Osteoblast (primary cell): ENCODE results near the gene RAD51B. TPM values are rescaled to one million over a fixed set of nuclear protein-coding genes. Genes with fewer than 3 reads are reported as not detected.

Experiments used
- DNase-seq: peaks from one replicate; pipeline ENCODE4 v3.0.0; 2011; ENCODE audit warnings: low spot score, mixed read lengths; ENCODE audit not compliant: insufficient read length; ENCODE audit errors: missing footprints
- H2AFZ ChIP-seq: 2 replicates; pipeline ENCODE4 v1.6.0; 2011; ENCODE audit warnings: mild to moderate bottlenecking, low read length
- H3K27ac ChIP-seq: 2 replicates; pipeline ENCODE4 v1.5.1; 2011; ENCODE audit warnings: mild to moderate bottlenecking, low read depth, low read length, moderate library complexity
- H3K27me3 ChIP-seq: 2 replicates; pipeline ENCODE4 v1.6.0; 2012; ENCODE audit warnings: mild to moderate bottlenecking, control low read depth, inconsistent platforms, low read length, moderate library complexity; ENCODE audit not compliant: insufficient read depth
- H3K36me3 ChIP-seq: 2 replicates; pipeline ENCODE4 v1.5.1; 2011; ENCODE audit warnings: mild to moderate bottlenecking, low read length, control low read depth, moderate library complexity; ENCODE audit not compliant: insufficient read depth
- H3K4me1 ChIP-seq: 2 replicates; pipeline ENCODE4 v1.5.1; 2011; ENCODE audit warnings: mild to moderate bottlenecking, low read length, control low read depth, moderate library complexity; ENCODE audit not compliant: insufficient read depth
- H3K4me2 ChIP-seq: 2 replicates; pipeline ENCODE4 v1.6.0; 2011; ENCODE audit warnings: mild to moderate bottlenecking, low read length; ENCODE audit not compliant: insufficient read depth
- H3K4me3 ChIP-seq: fragments of 200-600 bp; sonication (generic); 3 replicates; pipeline ENCODE4 v1.5.1; 2012; ENCODE audit warnings: mild to moderate bottlenecking, low read length, inconsistent platforms; ENCODE audit not compliant: insufficient read depth
- H3K79me2 ChIP-seq: 2 replicates; pipeline ENCODE4 v1.6.0; 2012; ENCODE audit warnings: mild to moderate bottlenecking, low read length, control low read depth, inconsistent platforms; ENCODE audit not compliant: insufficient read depth
- H3K9me3 ChIP-seq: 2 replicates; pipeline ENCODE4 v1.5.1; 2011; ENCODE audit warnings: low read depth, low read length, control low read depth
- H4K20me1 ChIP-seq: 2 replicates; pipeline ENCODE4 v1.6.0; 2012; ENCODE audit warnings: mild to moderate bottlenecking, low read length, control low read depth; ENCODE audit not compliant: insufficient read depth
- CTCF ChIP-seq: IDR thresholded peaks from 2 replicates; pipeline ENCODE4 v1.5.1; 2011; ENCODE audit warnings: mild to moderate bottlenecking, low read depth, low read length, moderate library complexity; ENCODE audit errors: extremely low read depth
- total RNA-seq: library from RNA; depleted of rRNA; stranded (reverse); fragments of >200 nt; gene quantifications from 2 replicates; pipeline ENCODE4 v1.2.3, GENCODE V29; 2012

The RAD51B gene
- total RNA-seq, 1 donor, result 13.8 TPM

- Histone ChIP-seq H3K79me2 (no peaks in the 10 kb centered on the region), H3K4me2 (no peak overlapping the region)
- no peak for DNase-seq
Observed at GRCh38 chr14:68748691-68749090, 929.1 kb downstream of the RAD51B start.

GRCh38 chr14:68749487-68750475 is 930.2 kb downstream of the RAD51B start:
- Histone ChIP-seq H2AFZ (no peak overlapping the region), H3K27ac (no peak overlapping the region), H3K36me3 (no peaks in the 10 kb centered on the region), H3K79me2 (no peaks in the 10 kb centered on the region), H3K4me1 (peaks cover 8% of the 10 kb centered on the region), H4K20me1 (no peaks in the 10 kb centered on the region), H3K27me3 (no peaks in the 10 kb centered on the region), H3K4me2 (no peak overlapping the region), H3K4me3 (no peak overlapping the region), H3K9me3 (no peaks in the 10 kb centered on the region)
- DNase-seq, result no peak
- TF ChIP-seq CTCF, result no peak

More at GRCh38 chr14:68748691-68749090, 929.1 kb downstream of the RAD51B start:
- Histone ChIP-seq H2AFZ (no peak overlapping the region), H3K4me3 (no peak overlapping the region), H3K9me3 (no peaks in the 10 kb centered on the region), H3K4me1 (peaks cover 3% of the 10 kb centered on the region), H4K20me1 (no peaks in the 10 kb centered on the region), H3K27me3 (no peaks in the 10 kb centered on the region), H3K27ac (no peak overlapping the region), H3K36me3 (no peaks in the 10 kb centered on the region)
- TF ChIP-seq CTCF, result no peak

GRCh38 chr14:68752271-68753006 is 932.9 kb downstream of the RAD51B start:
- no peak for DNase-seq
- no peak overlapping the region for H3K27ac ChIP-seq
- no peaks in the 10 kb centered on the region for H3K79me2 ChIP-seq
- H3K4me3 ChIP-seq, result no peak overlapping the region
- H4K20me1 ChIP-seq, result no peaks in the 10 kb centered on the region
- H3K4me1 ChIP-seq, result peaks cover 8% of the 10 kb centered on the region
- no peaks in the 10 kb centered on the region for H3K36me3 ChIP-seq
- H3K9me3 ChIP-seq, result no peaks in the 10 kb centered on the region
- H3K4me2 ChIP-seq, result no peak overlapping the region
- no peak overlapping the region for H2AFZ ChIP-seq
- no peak for TF ChIP-seq CTCF
- no peaks in the 10 kb centered on the region for H3K27me3 ChIP-seq

GRCh38 chr14:68753690-68754089 is 934.1 kb downstream of the RAD51B start:
- no peak for TF ChIP-seq CTCF
- Histone ChIP-seq H3K9me3 (no peaks in the 10 kb centered on the region), H3K79me2 (no peaks in the 10 kb centered on the region), H2AFZ (no peak overlapping the region), H3K4me2 (no peak overlapping the region), H3K4me3 (no peak overlapping the region), H3K4me1 (peaks cover 8% of the 10 kb centered on the region), H3K36me3 (no peaks in the 10 kb centered on the region), H4K20me1 (no peaks in the 10 kb centered on the region), H3K27ac (no peak overlapping the region), H3K27me3 (no peaks in the 10 kb centered on the region)
- peak; percentile 71 for DNase-seq
